GM12878 (cell line): ENCODE results near the gene CSF1. TPM values are rescaled to one million over a fixed set of nuclear protein-coding genes. Genes with fewer than 3 reads are reported as not detected.

Source experiments
- ATAC-seq: fragments of 200-7000 bp; cut with Tn5 transposase; 3 replicates; pipeline ENCODE4 v1.9.1; 2020; ENCODE audit warnings: mild to moderate bottlenecking, moderate library complexity
- BruUV-seq: library from RNA; stranded (reverse); fragments of 400-500 nt; replicated peaks from 2 replicates; lab custom pipeline; 2021; lab: Mats Ljungman, UMichigan
- CTCF ChIA-PET: fragments of 300-600 bp; sonication (Branson Sonifier 250); formaldehyde crosslinking; extraction: SDS; loops from one replicate; lab custom pipeline; 2021; ENCODE audit warnings: inconsistent platforms; lab: Yijun Ruan, JAX
- POLR2A ChIA-PET: fragments of 350-600 bp; formaldehyde crosslinking; extraction: SDS; loops from one replicate; lab custom pipeline; 2021; ENCODE audit warnings: inconsistent platforms; lab: Charles Lee
- RAD21 ChIA-PET: fragments of 300-600 bp; sonication (Branson Sonifier 250); formaldehyde crosslinking; loops from one replicate; lab custom pipeline; 2023; ENCODE audit warnings: antibody characterized with exemption; ENCODE audit not compliant: unreplicated experiment; lab: Charles Lee
- SMC1A ChIA-PET: fragments of 300-600 bp; sonication (Branson Sonifier 250); formaldehyde crosslinking; loops from one replicate; lab custom pipeline; 2023; ENCODE audit not compliant: unreplicated experiment, uncharacterized antibody; lab: Charles Lee
- DNase-seq: peaks from one replicate; pipeline ENCODE4 v3.0.0-alpha.2; 2011; ENCODE audit warnings: low read depth, low spot score
- FAIRE-seq: peaks from 3 replicates; lab custom pipeline; 2011; peaks lifted over from hg19 to GRCh38; lab: Jason Lieb, UNC
- H2AFZ ChIP-seq: 2 replicates; pipeline ENCODE4 v1.6.0; 2011; ENCODE audit warnings: low read depth, low read length, control low read depth; ENCODE audit not compliant: control insufficient read depth
- H3K27ac ChIP-seq: 2 replicates; pipeline ENCODE4 v1.5.1; 2011; ENCODE audit warnings: control low read depth; ENCODE audit not compliant: control insufficient read depth, insufficient read depth
- H3K27me3 ChIP-seq, 2 experiments: replicated peaks in 1 of 2; 2 replicates each; pipeline versions ENCODE4 v1.6.0 to v1.6.1; 2011; ENCODE audit warnings: low read length in 1 of 2; ENCODE audit not compliant: control insufficient read depth in 2 of 2, insufficient read depth in 2 of 2
- H3K36me3 ChIP-seq, 2 experiments: 2 replicates each; pipeline ENCODE4 v1.5.1; 2011; ENCODE audit warnings: low read length in 1 of 2; ENCODE audit not compliant: control insufficient read depth in 2 of 2, insufficient read depth in 2 of 2
- H3K4me1 ChIP-seq: 2 replicates; pipeline ENCODE4 v1.6.1; 2011; ENCODE audit warnings: mild to moderate bottlenecking, low read length, moderate library complexity, mixed read lengths; ENCODE audit not compliant: control insufficient read depth, insufficient read depth
- H3K4me2 ChIP-seq: 2 replicates; pipeline ENCODE4 v1.6.0; 2011; ENCODE audit warnings: control low read depth; ENCODE audit not compliant: control insufficient read depth, insufficient read depth
- H3K4me3 ChIP-seq: fragments of 200-600 bp; sonication (generic); 2 replicates; pipeline ENCODE4 v1.5.1; 2016
- H3K79me2 ChIP-seq: 2 replicates; pipeline ENCODE4 v1.6.0; 2011; ENCODE audit warnings: low read length; ENCODE audit not compliant: control insufficient read depth, insufficient read depth
- H3K9ac ChIP-seq: 2 replicates; pipeline ENCODE4 v1.8.0; 2011; ENCODE audit warnings: low read length, control low read depth, mixed read lengths; ENCODE audit not compliant: control insufficient read depth, insufficient read depth
- H3K9me3 ChIP-seq: replicated peaks from 3 replicates; pipeline ENCODE4 v1.5.1; 2011; ENCODE audit warnings: mild to moderate bottlenecking, low read length; ENCODE audit not compliant: control insufficient read depth, insufficient read depth
- H4K20me1 ChIP-seq: 2 replicates; pipeline ENCODE4 v1.6.0; 2011; ENCODE audit not compliant: control insufficient read depth, insufficient read depth
- ATF3 ChIP-seq: IDR thresholded peaks from 2 replicates; pipeline ENCODE4 v1.6.1; 2011; ENCODE audit warnings: low read depth, mild to moderate bottlenecking, low read length, moderate library complexity, borderline replicate concordance; ENCODE audit errors: extremely low read depth
- BHLHE40 ChIP-seq, 2 experiments: fragments of 450-650 bp in 1 of 2; IDR thresholded peaks; 2 replicates each; pipeline ENCODE4 v1.6.1; 2011 to 2017; ENCODE audit warnings: low read depth in 2 of 2, borderline replicate concordance in 1 of 2, improper control_type of control experiment in 1 of 2, low read length in 1 of 2, mild to moderate bottlenecking in 1 of 2
- CHD4 ChIP-seq: fragments of 200-600 bp; sonication (generic); IDR thresholded peaks from 2 replicates; pipeline ENCODE4 v1.6.1; 2016; ENCODE audit warnings: mild to moderate bottlenecking
- E4F1 ChIP-seq: fragments of 450-650 bp; IDR thresholded peaks from 2 replicates; pipeline ENCODE4 v1.6.1; 2018; ENCODE audit warnings: borderline replicate concordance, mild to moderate bottlenecking; ENCODE audit not compliant: partially characterized antibody
- GATAD2B ChIP-seq: fragments of 450-650 bp; conservative IDR thresholded peaks from 2 replicates; pipeline ENCODE4 v1.6.1; 2017; ENCODE audit warnings: low read depth, mild to moderate bottlenecking, moderate library complexity
- LARP7 ChIP-seq: fragments of 450-650 bp; IDR thresholded peaks from 2 replicates; pipeline ENCODE4 v1.6.1; 2017; ENCODE audit warnings: mild to moderate bottlenecking
- PAX8 ChIP-seq: fragments of 450-650 bp; IDR thresholded peaks from 2 replicates; pipeline ENCODE4 v1.6.1; 2017; ENCODE audit warnings: mild to moderate bottlenecking, moderate library complexity
- RELA ChIP-seq: fragments of 450-650 bp; IDR thresholded peaks from 2 replicates; pipeline ENCODE4 v1.8.0; 2014; ENCODE audit warnings: borderline replicate concordance; ENCODE audit not compliant: partially characterized antibody
- SMARCA5 ChIP-seq: fragments of 450-650 bp; IDR thresholded peaks from 2 replicates; pipeline ENCODE4 v1.6.1; 2017; ENCODE audit warnings: mild to moderate bottlenecking
- SPI1 ChIP-seq: IDR thresholded peaks from 2 replicates; pipeline ENCODE4 v1.6.1; 2011; ENCODE audit warnings: low read depth, mild to moderate bottlenecking, low read length, moderate library complexity, borderline replicate concordance; ENCODE audit not compliant: insufficient read depth
- SRF ChIP-seq, 2 experiments: IDR thresholded peaks; 2 replicates each; pipeline ENCODE4 v1.6.1; 2011; ENCODE audit warnings: low read depth in 2 of 2, low read length in 2 of 2, mild to moderate bottlenecking in 1 of 2, moderate library complexity in 1 of 2
- WGBS: methylation state at CpG from one replicate; pipeline ENCODE4 v1.1.6; 2016; ENCODE audit warnings: low lambda C conversion rate; ENCODE audit not compliant: insufficient replicate concordance, insufficient coverage; ENCODE audit errors: missing lambda C conversion rate; 5-methylcytosine and 5-hydroxymethylcytosine counted together
- in situ Hi-C: fragments of 300-500 bp; cut with MboI; formaldehyde crosslinking; loops from 9 replicates; pipeline ENCODE4 v1.14.3; 2018; ENCODE audit warnings: mixed read lengths
- intact Hi-C: fragments of 100-400 bp; cut with micrococcal nuclease; formaldehyde crosslinking; loops from one replicate; pipeline ENCODE4 v1.14.2; 2022; ENCODE audit not compliant: unreplicated experiment
- polyA plus RNA-seq, 11 experiments: library from polyadenylated mRNA; depleted of rRNA in 4 of 11; unstranded in 6 of 11; stranded (reverse) in 5 of 11; fragments of >200 nt; fragmentation: Nextera tagmentation in 4 of 11; fragmentation: Illumina TruSeq in 1 of 11; extraction: Ambion mirVana in 4 of 11; extraction: Trizol in 1 of 11; gene quantifications; 1 replicate in 1 of 11; 2 replicates in 10 of 11; pipeline versions ENCODE4 v1.2.1 to v1.2.3, GENCODE V29; 2011 to 2016; ENCODE audit warnings: inconsistent platforms in 2 of 11, missing spikeins in 2 of 11, low read depth in 1 of 11
- total RNA-seq, 4 experiments: library from RNA; depleted of rRNA in 3 of 4; stranded (reverse); fragments of >200 nt in 3 of 4; fragmentation: Illumina TruSeq in 1 of 4; extraction: Trizol in 1 of 4; gene quantifications; 2 replicates each; pipeline versions ENCODE4 v1.2.1 to v1.2.3, GENCODE V29; 2013 to 2021
- TF ChIP-seq, protein P1 (sequence below): fragments of 150-350 bp; IDR thresholded peaks from 2 replicates; pipeline ENCODE4 v1.6.1; 2016; ENCODE audit warnings: low read depth, low read length

The CSF1 gene
- total and polyA plus RNA-seq, 10 of the 15 experiments (the other 5 are each of a cell fraction or from before 2014, with no cell fraction given) = 1.2 to 32.4 (median 13.0) TPM

GRCh38 chr1:109887271-109887670 lies 23.4 kb upstream of the CSF1 start (continued):
- TF ChIP-seq ATF3 = no peak
- no peak for TF ChIP-seq SRF (IDR thresholded peaks at IDR 0.05; ENCODE audit: low read depth in 2 of 2, low read length in 2 of 2)
- TF ChIP-seq RELA = no peak
- TF ChIP-seq, protein P1, sequence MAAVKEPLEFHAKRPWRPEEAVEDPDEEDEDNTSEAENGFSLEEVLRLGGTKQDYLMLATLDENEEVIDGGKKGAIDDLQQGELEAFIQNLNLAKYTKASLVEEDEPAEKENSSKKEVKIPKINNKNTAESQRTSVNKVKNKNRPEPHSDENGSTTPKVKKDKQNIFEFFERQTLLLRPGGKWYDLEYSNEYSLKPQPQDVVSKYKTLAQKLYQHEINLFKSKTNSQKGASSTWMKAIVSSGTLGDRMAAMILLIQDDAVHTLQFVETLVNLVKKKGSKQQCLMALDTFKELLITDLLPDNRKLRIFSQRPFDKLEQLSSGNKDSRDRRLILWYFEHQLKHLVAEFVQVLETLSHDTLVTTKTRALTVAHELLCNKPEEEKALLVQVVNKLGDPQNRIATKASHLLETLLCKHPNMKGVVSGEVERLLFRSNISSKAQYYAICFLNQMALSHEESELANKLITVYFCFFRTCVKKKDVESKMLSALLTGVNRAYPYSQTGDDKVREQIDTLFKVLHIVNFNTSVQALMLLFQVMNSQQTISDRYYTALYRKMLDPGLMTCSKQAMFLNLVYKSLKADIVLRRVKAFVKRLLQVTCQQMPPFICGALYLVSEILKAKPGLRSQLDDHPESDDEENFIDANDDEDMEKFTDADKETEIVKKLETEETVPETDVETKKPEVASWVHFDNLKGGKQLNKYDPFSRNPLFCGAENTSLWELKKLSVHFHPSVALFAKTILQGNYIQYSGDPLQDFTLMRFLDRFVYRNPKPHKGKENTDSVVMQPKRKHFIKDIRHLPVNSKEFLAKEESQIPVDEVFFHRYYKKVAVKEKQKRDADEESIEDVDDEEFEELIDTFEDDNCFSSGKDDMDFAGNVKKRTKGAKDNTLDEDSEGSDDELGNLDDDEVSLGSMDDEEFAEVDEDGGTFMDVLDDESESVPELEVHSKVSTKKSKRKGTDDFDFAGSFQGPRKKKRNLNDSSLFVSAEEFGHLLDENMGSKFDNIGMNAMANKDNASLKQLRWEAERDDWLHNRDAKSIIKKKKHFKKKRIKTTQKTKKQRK = no peak
- no peak for TF ChIP-seq GATAD2B
- TF ChIP-seq PAX8 = no peak
- TF ChIP-seq LARP7 = no peak
- no peak for TF ChIP-seq BHLHE40 (IDR thresholded peaks at IDR 0.05; ENCODE audit: borderline replicate concordance in 1 of 2, low read depth in 2 of 2, low read length in 1 of 2)

- TF ChIP-seq CHD4 (no peak), E4F1 (no peak), SMARCA5 (no peak), SPI1 (peak; percentile 49; the same call in 1 of the 2 replicates)
- intact Hi-C loops (no loop called here), in situ Hi-C loops (no loop called here)
- no peak overlapping the region for H3K27ac ChIP-seq
- H3K9ac ChIP-seq = no peak overlapping the region
- ATAC-seq (no peak), DNase-seq (no peak), FAIRE-seq (no peak)
- H3K36me3 ChIP-seq = no peaks in the 10 kb centered on the region
- no peaks in the 10 kb centered on the region for H3K79me2 ChIP-seq
- POLR2A ChIA-PET = interaction anchor here (0.6 to 1.5 kb wide), 3 partner anchors 10 to 20 kb away, joined by 3 to 5 read pairs (median 3); no protein-coding TSS in a partner anchor
- H4K20me1 ChIP-seq = no peaks in the 10 kb centered on the region
- SMC1A ChIA-PET = interaction anchor here (1.1 to 1.2 kb wide), 2 partner anchors 9 to 111 kb away, joined by 3 to 4 read pairs; no protein-coding TSS in a partner anchor
- H3K27me3 ChIP-seq = no peaks in the 10 kb centered on the region
- RAD21 ChIA-PET = interaction anchor here (0.8 to 1.0 kb wide), 2 partner anchors 10 to 96 kb away, joined by 3 to 4 read pairs; no protein-coding TSS in a partner anchor
- BruUV-seq = no TSS peak
- 64% methylated on average over 10 of the region's 10 CpGs for WGBS
- CTCF ChIA-PET = interaction anchor here (0.9 to 1.7 kb wide), 3 partner anchors 25 to 142 kb away, joined by 4 to 6 read pairs (median 4); partner anchors contain the start of gene AHCYL1
- H3K4me1 ChIP-seq = peaks cover 26% of the 10 kb centered on the region
- no peak overlapping the region for H2AFZ ChIP-seq
- H3K4me3 ChIP-seq = no peak overlapping the region
- H3K4me2 ChIP-seq = no peak overlapping the region
- H3K9me3 ChIP-seq = no peaks in the 10 kb centered on the region
Observed at GRCh38 chr1:109887884-109888283, 22.8 kb upstream of the CSF1 start.
